ENCODE results near the gene LY6G5C.
"Not testable (repeated sequence)": the region's sequence is repeated elsewhere in the genome, so short reads cannot be mapped to it uniquely, and the experiment has no call there.

DNA sequence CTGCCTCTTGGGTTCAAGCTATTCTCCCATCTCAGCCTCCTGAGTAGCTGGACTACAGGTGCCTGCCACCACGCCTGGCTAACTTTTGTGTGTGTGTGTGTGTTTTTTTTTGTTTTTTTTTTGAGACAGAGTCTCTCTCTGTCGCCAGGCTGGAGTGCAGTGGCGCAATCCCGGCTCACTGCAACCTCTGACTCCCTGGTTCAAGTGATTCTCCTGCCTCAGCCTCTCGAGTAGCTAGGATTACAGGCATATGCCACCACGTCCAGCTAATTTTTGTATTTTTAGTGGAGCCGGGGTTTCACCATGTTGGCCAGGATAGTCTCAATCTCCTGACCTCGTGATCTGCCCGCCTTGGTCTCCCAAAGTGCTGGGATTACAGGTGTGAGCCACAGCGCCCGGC is 28.3 kb upstream of the LY6G5C start:
- not testable (repeated sequence) for TF ChIP-seq EZH2 (IDR thresholded peaks at IDR 0.05; ENCODE audit: insufficient read depth, poor library complexity, severe bottlenecking); EZH2phosphoT487 (IDR thresholded peaks at IDR 0.05; ENCODE audit: insufficient read depth, low read depth)
